Stomach (tissue), 4 donors: Measurements from ENCODE around the gene PTPRM.

Source experiments
- CTCF ChIP-seq, 7 experiments: fragments of 450-650 bp in 4 of 7; fragments of 200-600 bp in 3 of 7; sonication (generic) in 3 of 7; IDR thresholded peaks; one replicate each; pipeline ENCODE4 v1.5.1; 2016 to 2019; ENCODE audit warnings: antibody characterized with exemption in 7 of 7, control low read depth in 2 of 7, mild to moderate bottlenecking in 1 of 7
- EP300 ChIP-seq: sonication (generic); formaldehyde crosslinking; IDR thresholded peaks from one replicate; pipeline ENCODE4 v1.6.1; 2017; ENCODE audit warnings: antibody characterized with exemption
- POLR2A ChIP-seq, 4 donors: fragments of 450-650 bp; IDR thresholded peaks; one replicate each; pipeline ENCODE4 v1.6.1; 2016; ENCODE audit warnings: antibody characterized with exemption in 4 of 4, control low read depth in 2 of 4, mild to moderate bottlenecking in 1 of 4, moderate library complexity in 1 of 4

GRCh38 chr18:7743256-7743655 is 176.1 kb downstream of the PTPRM start:
- no peak for TF ChIP-seq CTCF (IDR thresholded peaks at IDR 0.05)
- no peak for TF ChIP-seq POLR2A (IDR thresholded peaks at IDR 0.05)
- TF ChIP-seq EP300 = no peak
